SU-DHL-6 (cell line): Measurements from ENCODE around the gene CFAP100.

Experiments used
- EZH2phosphoT487 ChIP-seq: fragments of 200-600 bp; sonication (generic), shearing (Covaris generic); conservative IDR thresholded peaks from 2 replicates; pipeline ENCODE4 v1.6.1; 2018; ENCODE audit warnings: mild to moderate bottlenecking, antibody characterized with exemption, low read length, moderate library complexity, mixed read lengths
- TF ChIP-seq, protein P1 (sequence below): fragments of 200-600 bp; sonication (generic); IDR thresholded peaks from one replicate; pipeline ENCODE4 v1.5.1; 2017; ENCODE audit warnings: antibody characterized with exemption, mild to moderate bottlenecking, low read length, moderate library complexity; ENCODE audit not compliant: insufficient read depth, poor library complexity, severe bottlenecking

DNA sequence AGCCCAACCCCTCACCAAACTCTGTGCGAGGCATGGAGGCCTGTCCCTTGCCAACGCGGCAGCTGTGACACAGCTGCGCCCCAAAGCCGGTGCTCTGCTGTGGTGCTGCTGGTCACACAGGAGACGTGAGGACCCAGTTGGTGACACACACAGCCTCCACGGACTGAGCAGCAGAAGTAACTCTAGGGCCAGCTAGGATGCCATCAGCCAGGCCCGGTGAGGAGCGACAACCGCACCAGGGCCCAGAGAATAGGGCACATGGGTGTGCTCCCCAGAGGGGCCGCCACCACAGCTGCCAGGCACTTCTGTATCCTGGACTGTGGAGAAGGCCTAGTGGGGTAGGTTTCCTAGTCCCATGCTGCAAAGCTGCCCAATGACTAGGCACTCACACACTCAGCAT, 70.3 kb downstream of the CFAP100 start:
- no peak for TF ChIP-seq EZH2phosphoT487
- TF ChIP-seq, protein P1, sequence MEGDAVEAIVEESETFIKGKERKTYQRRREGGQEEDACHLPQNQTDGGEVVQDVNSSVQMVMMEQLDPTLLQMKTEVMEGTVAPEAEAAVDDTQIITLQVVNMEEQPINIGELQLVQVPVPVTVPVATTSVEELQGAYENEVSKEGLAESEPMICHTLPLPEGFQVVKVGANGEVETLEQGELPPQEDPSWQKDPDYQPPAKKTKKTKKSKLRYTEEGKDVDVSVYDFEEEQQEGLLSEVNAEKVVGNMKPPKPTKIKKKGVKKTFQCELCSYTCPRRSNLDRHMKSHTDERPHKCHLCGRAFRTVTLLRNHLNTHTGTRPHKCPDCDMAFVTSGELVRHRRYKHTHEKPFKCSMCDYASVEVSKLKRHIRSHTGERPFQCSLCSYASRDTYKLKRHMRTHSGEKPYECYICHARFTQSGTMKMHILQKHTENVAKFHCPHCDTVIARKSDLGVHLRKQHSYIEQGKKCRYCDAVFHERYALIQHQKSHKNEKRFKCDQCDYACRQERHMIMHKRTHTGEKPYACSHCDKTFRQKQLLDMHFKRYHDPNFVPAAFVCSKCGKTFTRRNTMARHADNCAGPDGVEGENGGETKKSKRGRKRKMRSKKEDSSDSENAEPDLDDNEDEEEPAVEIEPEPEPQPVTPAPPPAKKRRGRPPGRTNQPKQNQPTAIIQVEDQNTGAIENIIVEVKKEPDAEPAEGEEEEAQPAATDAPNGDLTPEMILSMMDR, result no peak
